IMR-90 (cell line): ENCODE data around the gene OR6B3. TPM values are rescaled to one million over a fixed set of nuclear protein-coding genes. Genes with fewer than 3 reads are reported as not detected.

Experiments used
- RCOR1 ChIP-seq: IDR thresholded peaks from 2 replicates; pipeline ENCODE4 v1.6.1; 2012; ENCODE audit warnings: mild to moderate bottlenecking, low read length, improper control_type of control experiment; ENCODE audit not compliant: insufficient replicate concordance
- polyA plus RNA-seq, 3 experiments: library from polyadenylated mRNA; depleted of rRNA; stranded (reverse); fragments of >200 nt; gene quantifications; 2 replicates each; pipeline ENCODE4 v1.2.3, GENCODE V29; 2012; ENCODE audit warnings: low replicate concordance in 1 of 3
- total RNA-seq: library from RNA; depleted of rRNA; stranded (reverse); fragments of >200 nt; gene quantifications from 2 replicates; pipeline ENCODE4 v1.2.3, GENCODE V29; 2012; rRNA removed

OR6B3 gene
- total and polyA plus RNA-seq, 2 of the 4 experiments (the other 2 are of a cell fraction) = not detected

- TF ChIP-seq RCOR1 = no peak
Measured at GRCh38 chr2:239997686-239998409, 55.5 kb downstream of the OR6B3 start (continued).

Other genes with a start within 250 kb of the OR6B3 start
- gene NDUFA10, start 28.2 kb downstream of the OR6B3 start, total RNA-seq = 125 and 127 TPM in 2 replicates
- gene NDUFA10, start 28.2 kb downstream of the OR6B3 start, polyA plus RNA-seq (2012; rRNA removed) = 102 and 115 TPM in 2 replicates
- gene OR6B2, start 23.1 kb downstream of the OR6B3 start, total RNA-seq = not detected in 2 replicates
- gene OR6B2, start 23.1 kb downstream of the OR6B3 start, polyA plus RNA-seq (2012; rRNA removed) = not detected in 2 replicates
- gene COPS9, start 82.8 kb upstream of the OR6B3 start, total RNA-seq = 66.4 and 85.9 TPM in 2 replicates
- gene COPS9, start 82.8 kb upstream of the OR6B3 start, polyA plus RNA-seq (2012; rRNA removed) = 309 and 459 TPM in 2 replicates
- gene OTOS, start 87.1 kb upstream of the OR6B3 start, total RNA-seq = not detected in 2 replicates
- 0.34 TPM in 1 of 2 replicates, not detected in the other for gene OTOS, start 87.1 kb upstream of the OR6B3 start, polyA plus RNA-seq (2012; rRNA removed)